ENCODE data around the gene LIPJ. TPM values are rescaled to one million over a fixed set of nuclear protein-coding genes. Genes with fewer than 3 reads are reported as not detected.

The LIPJ gene
- total RNA-seq, 1 experiment from 2014 or later = not detected

GRCh38 chr10:88640186-88640585 lies 53.6 kb downstream of the LIPJ start:
- Histone ChIP-seq H3K23me2 (ENCODE audit: insufficient read length, low read depth, low read length, poor library complexity, severe bottlenecking) (no peaks in the 10 kb centered on the region), H4K8ac (replicated peaks; ENCODE audit: insufficient read length, low read depth, low read length) (no peak overlapping the region), H4K91ac (ENCODE audit: insufficient read length, low read depth, low read length) (no peak overlapping the region), H3K56ac (ENCODE audit: insufficient read length, low read depth, low read length) (no peak overlapping the region), H2BK120ac (ENCODE audit: low read depth, low read length, poor library complexity, severe bottlenecking) (no peak overlapping the region), H4K5ac (ENCODE audit: insufficient read length, low read depth, low read length) (no peak overlapping the region), H3K23ac (ENCODE audit: insufficient read length, low read depth, low read length) (no peak overlapping the region), H3K9me3 (ENCODE audit: control insufficient read depth, low read depth, low read length) (no peaks in the 10 kb centered on the region), H2BK15ac (ENCODE audit: low read depth, low read length) (no peak overlapping the region), H3K79me2 (ENCODE audit: insufficient read depth, low read length) (no peaks in the 10 kb centered on the region), H2BK12ac (ENCODE audit: insufficient read length, low read depth, low read length) (no peak overlapping the region), H3K27me3 (ENCODE audit: insufficient read depth, low read length) (no peaks in the 10 kb centered on the region), H3K79me1 (ENCODE audit: insufficient read depth, low read depth, low read length, poor library complexity, severe bottlenecking) (no peaks in the 10 kb centered on the region), H3T11ph (ENCODE audit: low read length) (no peak overlapping the region), H3K27ac (ENCODE audit: insufficient read length, low read depth, low read length) (no peak overlapping the region), H3K4me2 (ENCODE audit: insufficient read depth, insufficient read length, low read length) (no peak overlapping the region), H3K18ac (ENCODE audit: insufficient read length, low read depth, low read length) (no peak overlapping the region), H3K14ac (ENCODE audit: insufficient read depth, low read length) (no peak overlapping the region), H2BK5ac (ENCODE audit: insufficient read length, low read length) (no peak overlapping the region), H4K20me1 (ENCODE audit: control insufficient read depth, insufficient read depth, insufficient read length) (no peaks in the 10 kb centered on the region), H3K4me1 (ENCODE audit: insufficient read depth, low read length) (no peaks in the 10 kb centered on the region), H2BK20ac (ENCODE audit: low read depth, low read length, poor library complexity, severe bottlenecking) (no peak overlapping the region), H2AFZ (ENCODE audit: low read length) (no peak overlapping the region), H3K4ac (ENCODE audit: low read depth, low read length) (no peak overlapping the region), H2AK5ac (ENCODE audit: insufficient read length, low read length) (no peak overlapping the region), H3K9ac (ENCODE audit: extremely low read depth, insufficient read length, low read length) (no peak overlapping the region)
- DNase-seq = no peak
- no CpG with 5 or more reads among the region's 2 CpGs for WGBS (ENCODE audit: extremely low coverage, insufficient read length, low lambda C conversion rate)
- Mint-ChIP-seq H3K36me3 (ENCODE audit: insufficient read depth in 1 of 3, low read depth in 3 of 3) (peaks cover 0 to 5% (median 0%) of the 10 kb centered on the region in 3 experiments; a peak in 2 of 7 replicates), H3K27ac (no peak overlapping the region), H3K9me3 (peaks cover 15 to 17% of the 10 kb centered on the region in 2 experiments), H3K4me1 (no peaks in the 10 kb centered on the region), H3K27me3 (ENCODE audit: low read depth) (peaks cover 2% of the 10 kb centered on the region), H3K4me3 (no peak overlapping the region)
- no peak for TF ChIP-seq CTCF (conservative IDR thresholded peaks at IDR 0.05)
